Keratinocyte (primary cell): ENCODE measurements around the gene HOXB5.

Experiments
- EZH2 ChIP-seq: IDR thresholded peaks from one replicate; pipeline ENCODE4 v1.6.1; 2012; ENCODE audit warnings: inconsistent platforms, mild to moderate bottlenecking, low read length, moderate library complexity
- TF ChIP-seq, protein P1 (sequence below), 3 experiments: IDR thresholded peaks in 1 of 3; conservative IDR thresholded peaks in 1 of 3; optimal IDR thresholded peaks in 1 of 3; 2 replicates in 2 of 3; 3 replicates in 1 of 3; pipeline versions ENCODE3 to v1.5.1; 2011; ENCODE audit warnings: low read length in 3 of 3, mild to moderate bottlenecking in 3 of 3, moderate library complexity in 2 of 3, control low read depth in 1 of 3, inconsistent platforms in 1 of 3; ENCODE audit not compliant: insufficient read depth in 2 of 3; ENCODE audit errors: extremely low read depth in 1 of 3

DNA sequence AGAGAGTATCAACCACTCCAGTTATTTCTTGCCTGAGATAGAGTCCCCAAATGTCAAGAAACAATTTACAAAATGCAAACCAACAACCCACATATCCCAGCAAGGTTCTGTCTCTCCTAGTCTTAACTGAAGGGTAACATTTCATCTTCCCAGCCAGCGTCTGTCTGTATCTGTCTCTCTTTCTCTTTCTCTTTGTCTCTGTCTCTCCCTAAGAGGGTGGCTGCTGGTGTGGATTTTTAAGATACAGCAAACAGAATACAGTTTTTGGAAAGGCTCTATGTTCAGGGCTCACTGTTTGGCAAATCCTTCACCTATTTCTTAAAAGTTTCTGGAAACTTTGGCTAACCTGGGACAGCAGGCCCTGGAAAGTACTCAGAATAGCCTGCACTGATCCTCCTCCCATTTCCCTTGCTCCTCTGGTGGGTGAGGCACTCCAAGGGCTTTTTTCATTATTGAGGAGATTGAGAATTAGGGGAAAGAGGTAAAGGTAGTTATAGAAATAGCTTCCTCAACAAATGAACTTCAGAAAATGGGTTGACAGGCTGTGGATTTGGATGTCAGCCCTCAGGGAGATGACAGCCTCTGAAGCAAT lies 21.7 kb downstream of the HOXB5 start:
- no peak for TF ChIP-seq EZH2
- TF ChIP-seq, protein P1, sequence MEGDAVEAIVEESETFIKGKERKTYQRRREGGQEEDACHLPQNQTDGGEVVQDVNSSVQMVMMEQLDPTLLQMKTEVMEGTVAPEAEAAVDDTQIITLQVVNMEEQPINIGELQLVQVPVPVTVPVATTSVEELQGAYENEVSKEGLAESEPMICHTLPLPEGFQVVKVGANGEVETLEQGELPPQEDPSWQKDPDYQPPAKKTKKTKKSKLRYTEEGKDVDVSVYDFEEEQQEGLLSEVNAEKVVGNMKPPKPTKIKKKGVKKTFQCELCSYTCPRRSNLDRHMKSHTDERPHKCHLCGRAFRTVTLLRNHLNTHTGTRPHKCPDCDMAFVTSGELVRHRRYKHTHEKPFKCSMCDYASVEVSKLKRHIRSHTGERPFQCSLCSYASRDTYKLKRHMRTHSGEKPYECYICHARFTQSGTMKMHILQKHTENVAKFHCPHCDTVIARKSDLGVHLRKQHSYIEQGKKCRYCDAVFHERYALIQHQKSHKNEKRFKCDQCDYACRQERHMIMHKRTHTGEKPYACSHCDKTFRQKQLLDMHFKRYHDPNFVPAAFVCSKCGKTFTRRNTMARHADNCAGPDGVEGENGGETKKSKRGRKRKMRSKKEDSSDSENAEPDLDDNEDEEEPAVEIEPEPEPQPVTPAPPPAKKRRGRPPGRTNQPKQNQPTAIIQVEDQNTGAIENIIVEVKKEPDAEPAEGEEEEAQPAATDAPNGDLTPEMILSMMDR (optimal IDR thresholded peaks at IDR 0.05 in 1 of 3, IDR thresholded peaks at IDR 0.05 in 1 of 3, conservative IDR thresholded peaks at IDR 0.05 in 1 of 3; ENCODE audit: extremely low read depth in 1 of 3, insufficient read depth in 2 of 3, low read length in 3 of 3): no peak
